ENCODE measurements around the gene HSPG2.
A peak's percentile ranks its signal among the peaks of the same experiment; 100 is the strongest.
"Not testable (repeated sequence)": the region's sequence is repeated elsewhere in the genome, so short reads cannot be mapped to it uniquely, and the experiment has no call there.

The HSPG2 gene

GRCh38 chr1:21821385-21822019, 115.6 kb downstream of the HSPG2 start:
- no peak for DNase-seq

GRCh38 chr1:21820597-21821232, 116.4 kb downstream of the HSPG2 start:
- no peak for DNase-seq

- DNase-seq: peak; percentile 32
Observed at GRCh38 chr1:21818656-21819055, 118.5 kb downstream of the HSPG2 start.

GRCh38 chr1:21816602-21817302, 120.4 kb downstream of the HSPG2 start:
- no peak for DNase-seq

- DNase-seq: peak; percentile 4
Observed at GRCh38 chr1:21815724-21816321, 121.3 kb downstream of the HSPG2 start.

GRCh38 chr1:21814981-21815582, 122.0 kb downstream of the HSPG2 start:
- DNase-seq: no peak

GRCh38 chr1:21814241-21814918, 122.7 kb downstream of the HSPG2 start:
- DNase-seq: peak; percentile 8

- DNase-seq: no peak
Observed at GRCh38 chr1:21813542-21813941, 123.6 kb downstream of the HSPG2 start.

- no peak for DNase-seq
Observed at GRCh38 chr1:21811875-21812305, 125.2 kb downstream of the HSPG2 start, which contains the start of gene LDLRAD2. LDLRAD2 (plus strand) TSS chr1:21812265; CDS start chr1:21812452, 187 bp downstream.

- DNase-seq: no peak
Observed at GRCh38 chr1:21804536-21804935, 132.6 kb downstream of the HSPG2 start.

- no peak for DNase-seq
Observed at GRCh38 chr1:21801100-21801499, 136.0 kb downstream of the HSPG2 start.

- no peak for DNase-seq
Observed at GRCh38 chr1:21799730-21800129, 137.4 kb downstream of the HSPG2 start.

- DNase-seq: no peak
Observed at GRCh38 chr1:21795075-21795474, 142.0 kb downstream of the HSPG2 start.

- no peak for DNase-seq
Observed at GRCh38 chr1:21794656-21795055, 142.5 kb downstream of the HSPG2 start.

- DNase-seq: no peak
Observed at GRCh38 chr1:21793104-21793503, 144.0 kb downstream of the HSPG2 start.

GRCh38 chr1:21786640-21787039, 150.5 kb downstream of the HSPG2 start:
- DNase-seq: no peak

- DNase-seq: not testable (repeated sequence)
Observed at GRCh38 chr1:21785764-21786163, 151.3 kb downstream of the HSPG2 start.

GRCh38 chr1:21783679-21784603, 153.2 kb downstream of the HSPG2 start:
- DNase-seq: no peak

GRCh38 chr1:21782868-21783678, 154.0 kb downstream of the HSPG2 start, which contains the start of gene USP48:
USP48 (minus strand) TSS chr1:21783149; CDS start chr1:21782957, 192 bp downstream.
- peak; percentile 98 for DNase-seq

GRCh38 chr1:21782349-21782867, 154.7 kb downstream of the HSPG2 start:
- peak; percentile 69 for DNase-seq
